Endothelial cell (in vitro differentiated cells): Measurements from ENCODE around the gene ULK1. TPM values are rescaled to one million over a fixed set of nuclear protein-coding genes. Genes with fewer than 3 reads are reported as not detected.

Source experiments
- DNase-seq: peaks from one replicate; pipeline ENCODE4 v3.0.0; 2021; ENCODE audit warnings: low spot score
- H3K27ac Mint-ChIP-seq: one replicate; pipeline ENCODE4 v1.8.0; 2021; ENCODE audit warnings: mixed read lengths, inconsistent platforms; ENCODE audit not compliant: unreplicated experiment
- H3K27me3 Mint-ChIP-seq: one replicate; pipeline ENCODE4 v1.8.0; 2021; ENCODE audit warnings: mild to moderate bottlenecking, moderate library complexity, mixed read lengths, inconsistent platforms; ENCODE audit not compliant: unreplicated experiment
- H3K36me3 Mint-ChIP-seq: one replicate; pipeline ENCODE4 v1.8.0; 2021; ENCODE audit warnings: mild to moderate bottlenecking, low read depth, mixed read lengths, inconsistent platforms; ENCODE audit not compliant: unreplicated experiment
- H3K4me1 Mint-ChIP-seq: one replicate; pipeline ENCODE4 v1.8.0; 2021; ENCODE audit warnings: mild to moderate bottlenecking, mixed read lengths, inconsistent platforms; ENCODE audit not compliant: unreplicated experiment
- H3K4me3 Mint-ChIP-seq: one replicate; pipeline ENCODE4 v1.8.0; 2021; ENCODE audit warnings: mild to moderate bottlenecking, mixed read lengths, inconsistent platforms; ENCODE audit not compliant: unreplicated experiment
- H3K9me3 Mint-ChIP-seq: one replicate; pipeline ENCODE4 v1.8.0; 2021; ENCODE audit warnings: mixed read lengths, inconsistent platforms; ENCODE audit not compliant: unreplicated experiment
- total RNA-seq: library from RNA; stranded (reverse); fragmentation: NEBNext Ultra II Directional; extraction: Animal tissue kit (Norgen Biotek cat#: 25700); gene quantifications from one replicate; pipeline ENCODE4 v1.2.1, GENCODE V29; 2021; ENCODE audit not compliant: unreplicated experiment
- TF ChIP-seq, protein P1 (sequence below): fragments of 200-600 bp; sonication (generic); IDR thresholded peaks from one replicate; pipeline ENCODE4 v1.5.0; 2021; ENCODE audit warnings: antibody characterized with exemption; ENCODE audit not compliant: unreplicated experiment

The ULK1 gene
- total RNA-seq, 1 donor from 2014 or later = 53.7 TPM

DNA sequence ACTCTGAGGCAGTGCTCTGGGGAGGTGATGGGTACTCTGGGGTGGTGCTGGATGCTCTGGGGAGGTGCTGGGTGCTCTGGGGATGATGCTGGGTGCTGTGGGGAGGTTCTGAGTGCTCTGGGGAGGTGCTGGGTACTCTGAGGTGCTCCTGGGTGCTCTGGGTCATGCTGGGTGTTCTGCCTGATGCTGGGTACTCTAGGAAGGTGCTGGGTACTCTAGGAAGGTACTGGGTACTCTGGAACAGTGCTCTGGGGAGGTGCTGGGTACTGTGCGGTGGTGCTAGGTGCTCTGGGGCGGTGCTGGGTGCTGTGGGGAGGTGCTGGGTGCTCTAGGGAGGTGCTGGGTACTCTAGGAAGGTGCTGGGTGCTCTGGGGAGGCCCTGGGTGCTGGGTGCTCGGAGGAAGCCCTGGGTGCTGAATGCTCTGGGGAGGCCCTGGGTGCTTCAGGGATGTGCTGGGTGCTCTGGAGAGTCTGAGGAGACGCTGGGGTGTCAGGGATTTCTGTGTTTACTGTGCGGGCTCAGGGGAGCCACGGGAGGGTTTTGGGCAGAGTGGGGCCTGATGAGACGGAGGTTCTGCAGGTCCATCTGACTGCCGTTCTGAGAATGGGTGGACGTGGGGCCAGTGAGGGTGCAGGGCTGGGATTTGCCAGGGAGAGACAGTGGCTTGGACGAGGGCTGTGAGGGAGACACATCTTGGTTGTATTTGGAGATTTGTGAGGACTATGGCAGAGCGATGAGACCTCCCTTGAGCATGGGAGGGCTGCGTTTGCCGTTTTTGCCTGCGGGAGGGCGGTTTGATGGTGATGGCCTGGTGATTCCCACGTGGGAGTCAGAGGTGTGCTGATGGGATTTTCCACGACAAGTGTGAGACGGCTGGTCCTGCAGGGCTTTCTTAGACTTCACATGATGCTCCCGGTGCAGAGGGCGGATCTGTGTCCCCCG lies 36.2 kb upstream of the ULK1 start:
- peaks cover 25% of the 10 kb centered on the region for H3K27me3 Mint-ChIP-seq
- no peak for DNase-seq
- H3K36me3 Mint-ChIP-seq = peaks cover 4% of the 10 kb centered on the region
- TF ChIP-seq, protein P1, sequence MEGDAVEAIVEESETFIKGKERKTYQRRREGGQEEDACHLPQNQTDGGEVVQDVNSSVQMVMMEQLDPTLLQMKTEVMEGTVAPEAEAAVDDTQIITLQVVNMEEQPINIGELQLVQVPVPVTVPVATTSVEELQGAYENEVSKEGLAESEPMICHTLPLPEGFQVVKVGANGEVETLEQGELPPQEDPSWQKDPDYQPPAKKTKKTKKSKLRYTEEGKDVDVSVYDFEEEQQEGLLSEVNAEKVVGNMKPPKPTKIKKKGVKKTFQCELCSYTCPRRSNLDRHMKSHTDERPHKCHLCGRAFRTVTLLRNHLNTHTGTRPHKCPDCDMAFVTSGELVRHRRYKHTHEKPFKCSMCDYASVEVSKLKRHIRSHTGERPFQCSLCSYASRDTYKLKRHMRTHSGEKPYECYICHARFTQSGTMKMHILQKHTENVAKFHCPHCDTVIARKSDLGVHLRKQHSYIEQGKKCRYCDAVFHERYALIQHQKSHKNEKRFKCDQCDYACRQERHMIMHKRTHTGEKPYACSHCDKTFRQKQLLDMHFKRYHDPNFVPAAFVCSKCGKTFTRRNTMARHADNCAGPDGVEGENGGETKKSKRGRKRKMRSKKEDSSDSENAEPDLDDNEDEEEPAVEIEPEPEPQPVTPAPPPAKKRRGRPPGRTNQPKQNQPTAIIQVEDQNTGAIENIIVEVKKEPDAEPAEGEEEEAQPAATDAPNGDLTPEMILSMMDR = no peak
- no peak overlapping the region for H3K27ac Mint-ChIP-seq
- H3K4me3 Mint-ChIP-seq = no peak overlapping the region
- H3K4me1 Mint-ChIP-seq = no peaks in the 10 kb centered on the region
- no peaks in the 10 kb centered on the region for H3K9me3 Mint-ChIP-seq

DNA sequence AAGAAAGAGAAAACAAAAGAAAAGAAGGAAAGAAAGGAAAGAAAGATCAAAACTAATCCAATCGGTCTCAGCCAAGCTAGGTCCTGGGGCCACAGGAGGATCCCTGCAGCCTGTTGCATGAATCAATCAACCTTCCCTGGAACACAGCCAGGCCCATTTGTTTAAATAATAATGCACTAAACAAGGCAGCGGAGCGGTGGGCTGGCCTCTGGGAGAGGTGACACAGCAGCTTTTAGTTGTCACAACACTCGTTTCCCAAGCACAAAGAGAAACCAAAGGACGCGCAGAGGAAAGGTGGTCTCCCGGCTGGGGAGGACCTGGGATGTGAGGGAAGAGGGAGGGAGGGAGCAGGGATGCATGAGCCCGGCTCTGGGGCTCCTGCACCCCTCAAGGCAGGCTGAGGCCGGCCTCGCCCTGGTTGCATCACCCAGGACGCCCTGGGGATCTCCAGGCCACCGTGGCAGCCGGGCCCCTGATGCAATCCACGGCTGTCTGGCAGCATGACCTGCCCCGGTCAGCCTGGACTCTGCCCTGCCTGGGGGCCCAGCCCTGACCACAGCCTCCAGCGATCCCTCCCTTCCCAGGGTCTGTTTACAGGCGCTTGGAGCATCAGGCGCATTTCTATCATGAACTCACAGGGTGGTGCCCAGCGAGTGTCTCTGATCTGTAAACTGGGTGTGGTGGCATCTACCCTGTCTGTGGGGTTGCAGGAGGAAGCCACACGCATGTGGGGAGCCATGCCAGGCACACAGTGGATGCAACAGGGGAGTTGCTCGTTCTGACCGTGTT lies 33.8 kb upstream of the ULK1 start:
- Mint-ChIP-seq H3K27me3 (peaks cover 23% of the 10 kb centered on the region), H3K9me3 (no peaks in the 10 kb centered on the region), H3K4me3 (peak overlapping the region; percentile 27), H3K4me1 (no peaks in the 10 kb centered on the region), H3K36me3 (peaks cover 4% of the 10 kb centered on the region), H3K27ac (peak overlapping the region; percentile 18)
- DNase-seq = no peak
- TF ChIP-seq, protein P1 = no peak

DNA sequence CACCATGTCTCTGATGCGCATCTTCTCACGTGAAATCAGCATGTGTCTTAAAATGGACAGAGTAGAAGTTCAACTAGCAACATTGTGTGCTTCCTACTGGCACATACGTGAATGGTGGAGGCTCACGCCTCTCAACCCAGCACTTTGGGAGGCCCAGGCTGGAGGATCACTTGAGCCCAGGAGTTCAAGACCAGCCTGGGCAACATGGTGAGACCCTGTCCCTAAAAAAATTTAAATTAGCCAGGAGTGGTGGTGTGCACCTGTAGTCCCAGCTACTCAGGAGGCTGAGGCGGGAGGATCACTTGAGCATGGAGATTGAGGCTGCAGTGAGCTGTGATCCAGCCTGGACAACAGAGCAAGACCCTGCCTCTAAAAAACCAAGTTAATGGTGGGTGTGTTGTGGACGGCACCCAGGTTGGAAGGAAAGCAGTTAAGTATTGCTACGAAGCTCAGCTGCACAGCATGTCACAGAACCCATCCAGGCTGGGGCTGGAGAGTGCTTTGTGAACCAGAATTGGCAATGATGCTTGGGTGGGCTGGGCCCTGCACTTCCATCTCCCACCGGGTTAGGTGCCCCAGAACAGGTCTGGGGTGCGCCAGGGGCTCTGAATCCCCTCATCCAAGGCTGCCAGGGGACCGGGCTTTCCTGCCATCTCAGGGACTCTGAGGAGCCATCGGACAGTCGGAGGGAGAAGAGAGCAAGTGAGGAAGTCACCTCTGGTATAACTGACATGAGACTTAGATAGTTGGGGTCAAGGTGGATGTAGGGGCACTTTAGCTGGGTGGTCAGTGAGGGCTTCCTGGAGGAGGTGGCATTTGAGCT lies 33.0 kb upstream of the ULK1 start:
- Mint-ChIP-seq H3K27ac (no peak overlapping the region), H3K4me3 (no peak overlapping the region)

DNA sequence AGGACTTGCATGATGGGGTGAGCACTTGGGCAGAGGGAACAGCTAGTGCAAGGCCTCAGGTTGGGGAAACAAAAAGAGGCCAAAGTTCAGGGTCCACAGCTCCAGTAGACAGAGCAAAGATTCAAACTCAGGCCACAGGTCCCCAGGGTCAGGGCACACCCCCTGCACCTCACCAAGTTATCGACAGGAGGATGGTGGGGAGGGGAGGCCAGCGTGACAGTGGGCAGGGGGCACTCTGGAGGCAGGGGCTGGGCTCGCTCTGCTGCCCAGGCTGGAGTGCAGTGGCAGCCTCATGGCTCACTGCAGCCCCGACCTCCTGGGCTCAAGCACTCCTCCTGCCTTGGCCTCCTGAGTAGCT lies 32.4 kb upstream of the ULK1 start:
- no peak overlapping the region for H3K4me3 Mint-ChIP-seq
- H3K27me3 Mint-ChIP-seq = peaks cover 19% of the 10 kb centered on the region
- DNase-seq = no peak
- H3K4me1 Mint-ChIP-seq = no peaks in the 10 kb centered on the region
- H3K9me3 Mint-ChIP-seq = no peaks in the 10 kb centered on the region
- no peak overlapping the region for H3K27ac Mint-ChIP-seq
- TF ChIP-seq, protein P1 = no peak
- H3K36me3 Mint-ChIP-seq = peaks cover 4% of the 10 kb centered on the region

More for the DNA sequence above, 33.0 kb upstream of the ULK1 start:
- H3K36me3 Mint-ChIP-seq = peaks cover 4% of the 10 kb centered on the region
- DNase-seq = no peak
- H3K27me3 Mint-ChIP-seq = peaks cover 19% of the 10 kb centered on the region
- no peaks in the 10 kb centered on the region for H3K4me1 Mint-ChIP-seq
- H3K9me3 Mint-ChIP-seq = no peaks in the 10 kb centered on the region
- TF ChIP-seq, protein P1 = no peak
